Uterus (tissue), 4 donors: ENCODE results near the gene WDR3. TPM values are rescaled to one million over a fixed set of nuclear protein-coding genes. Genes with fewer than 3 reads are reported as not detected.

Experiments used
- DNase-seq, 2 donors: peaks; one replicate each; pipeline ENCODE4 v3.0.0-alpha.2; 2019 to 2020
- H3K27ac ChIP-seq, 2 donors: fragments of 200-600 bp; sonication (generic); 1 replicate in 1 of 2; 2 replicates in 1 of 2; pipeline ENCODE4 v1.5.1; 2016 to 2018
- H3K27me3 ChIP-seq, 2 donors: fragments of 200-600 bp; sonication (generic); one replicate each; pipeline ENCODE4 v1.5.1; 2018 to 2019; ENCODE audit warnings: control low read depth in 1 of 2
- H3K36me3 ChIP-seq, 2 donors: fragments of 200-600 bp; sonication (generic); one replicate each; pipeline ENCODE4 v1.5.1; 2019; ENCODE audit warnings: control low read depth in 1 of 2
- H3K4me1 ChIP-seq, 2 donors: fragments of 200-600 bp; sonication (generic); one replicate each; pipeline ENCODE4 v1.5.1; 2018 to 2019; ENCODE audit warnings: control low read depth in 1 of 2
- H3K4me3 ChIP-seq, 2 donors: fragments of 200-600 bp; sonication (generic); 1 replicate in 1 of 2; 2 replicates in 1 of 2; pipeline ENCODE4 v1.5.1; 2018 to 2019; ENCODE audit warnings: mild to moderate bottlenecking in 1 of 2
- H3K9me3 ChIP-seq, 2 donors: fragments of 200-600 bp; sonication (generic); one replicate each; pipeline ENCODE4 v1.5.1; 2019; ENCODE audit warnings: control low read depth in 1 of 2
- POLR2A ChIP-seq, 2 donors: fragments of 450-650 bp; IDR thresholded peaks; one replicate each; pipeline ENCODE4 v1.6.1; 2016; ENCODE audit warnings: antibody characterized with exemption in 2 of 2, mild to moderate bottlenecking in 1 of 2, moderate library complexity in 1 of 2
- intact Hi-C: fragments of 100-400 bp; cut with DNase I; formaldehyde crosslinking; loops from one replicate; pipeline ENCODE4 v1.15.1; 2023; ENCODE audit warnings: low total_unique reads
- total RNA-seq, 4 donors: library from RNA; depleted of rRNA in 3 of 4; stranded (reverse); fragments of >200 nt in 3 of 4; gene quantifications; one replicate each; pipeline versions ENCODE4 v1.1.0 to v1.2.4, GENCODE V29; 2014 to 2023
- TF ChIP-seq, protein P1 (sequence below), 4 experiments: fragments of 200-600 bp in 2 of 4; fragments of 450-650 bp in 2 of 4; sonication (generic) in 2 of 4; IDR thresholded peaks; one replicate each; pipeline ENCODE4 v1.5.1; 2016 to 2019; ENCODE audit warnings: antibody characterized with exemption in 4 of 4, mild to moderate bottlenecking in 2 of 4, moderate library complexity in 1 of 4
- donor health status: DM: yes; HTN: yes; CAD: no.

Gene WDR3
- total RNA-seq, 4 donors from 2014 or later, result 1.8 to 40.9 (median 15.0) TPM

DNA sequence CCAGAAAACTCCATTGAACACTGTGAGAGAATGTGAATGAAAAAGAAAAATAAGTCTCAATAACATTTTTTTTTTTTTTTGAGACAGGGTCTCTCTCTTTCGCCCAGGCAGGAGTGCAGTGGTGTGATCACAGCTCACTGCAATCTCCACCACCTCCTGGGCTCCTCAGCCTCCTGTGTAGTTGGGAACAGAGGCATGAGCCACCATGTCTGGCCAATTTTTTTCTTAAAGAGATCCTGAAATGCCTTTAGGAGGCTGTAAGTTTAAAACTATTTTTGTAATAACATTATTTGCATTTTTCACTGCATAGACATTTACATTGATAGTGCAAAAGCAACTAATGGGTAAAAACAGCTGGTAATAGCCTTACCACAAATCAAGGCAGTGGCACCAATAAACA is 35.5 kb upstream of the WDR3 start:
- Histone ChIP-seq H3K27ac (no peak overlapping the region), H3K4me1 (no peaks in the 10 kb centered on the region), H3K9me3 (no peaks in the 10 kb centered on the region), H3K4me3 (no peak overlapping the region), H3K27me3 (no peaks in the 10 kb centered on the region), H3K36me3 (no peaks in the 10 kb centered on the region)
- TF ChIP-seq POLR2A (IDR thresholded peaks at IDR 0.05), result no peak
- TF ChIP-seq, protein P1, sequence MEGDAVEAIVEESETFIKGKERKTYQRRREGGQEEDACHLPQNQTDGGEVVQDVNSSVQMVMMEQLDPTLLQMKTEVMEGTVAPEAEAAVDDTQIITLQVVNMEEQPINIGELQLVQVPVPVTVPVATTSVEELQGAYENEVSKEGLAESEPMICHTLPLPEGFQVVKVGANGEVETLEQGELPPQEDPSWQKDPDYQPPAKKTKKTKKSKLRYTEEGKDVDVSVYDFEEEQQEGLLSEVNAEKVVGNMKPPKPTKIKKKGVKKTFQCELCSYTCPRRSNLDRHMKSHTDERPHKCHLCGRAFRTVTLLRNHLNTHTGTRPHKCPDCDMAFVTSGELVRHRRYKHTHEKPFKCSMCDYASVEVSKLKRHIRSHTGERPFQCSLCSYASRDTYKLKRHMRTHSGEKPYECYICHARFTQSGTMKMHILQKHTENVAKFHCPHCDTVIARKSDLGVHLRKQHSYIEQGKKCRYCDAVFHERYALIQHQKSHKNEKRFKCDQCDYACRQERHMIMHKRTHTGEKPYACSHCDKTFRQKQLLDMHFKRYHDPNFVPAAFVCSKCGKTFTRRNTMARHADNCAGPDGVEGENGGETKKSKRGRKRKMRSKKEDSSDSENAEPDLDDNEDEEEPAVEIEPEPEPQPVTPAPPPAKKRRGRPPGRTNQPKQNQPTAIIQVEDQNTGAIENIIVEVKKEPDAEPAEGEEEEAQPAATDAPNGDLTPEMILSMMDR (IDR thresholded peaks at IDR 0.05), result no peak
- intact Hi-C loops, result no loop called here
- DNase-seq, result no peak

DNA sequence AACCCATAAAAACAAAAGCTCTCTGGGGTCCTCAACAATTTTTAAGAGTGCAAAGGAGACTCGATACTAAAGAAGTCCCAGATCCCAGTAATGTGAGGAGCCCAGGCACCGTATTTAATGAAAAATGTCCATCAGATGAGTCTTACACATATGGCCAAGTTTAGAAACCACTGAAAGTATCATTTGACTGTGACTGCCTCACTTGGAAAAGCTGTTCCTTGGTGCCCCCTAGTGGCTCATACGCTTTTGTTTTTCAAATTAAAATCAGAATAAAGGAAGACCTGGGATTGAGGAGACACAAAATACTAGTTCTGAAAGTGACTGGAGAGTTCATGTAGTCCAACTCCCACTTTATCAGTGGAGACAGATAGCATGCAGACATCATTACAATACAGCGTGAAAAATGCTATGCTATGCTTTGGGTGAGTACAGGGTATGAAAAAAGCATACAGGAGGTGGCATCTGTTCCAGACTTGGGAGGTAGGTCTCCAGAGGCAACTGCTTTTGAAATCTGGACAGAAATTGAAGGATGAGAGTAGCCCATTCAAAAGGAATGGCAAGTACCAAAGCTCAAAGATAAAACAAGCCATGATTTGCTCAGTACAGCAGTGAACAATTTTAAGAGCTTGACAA is 33.9 kb upstream of the WDR3 start:
- DNase-seq, result peak; percentile 50 to 72
- H3K4me1 ChIP-seq, result no peaks in the 10 kb centered on the region

DNA sequence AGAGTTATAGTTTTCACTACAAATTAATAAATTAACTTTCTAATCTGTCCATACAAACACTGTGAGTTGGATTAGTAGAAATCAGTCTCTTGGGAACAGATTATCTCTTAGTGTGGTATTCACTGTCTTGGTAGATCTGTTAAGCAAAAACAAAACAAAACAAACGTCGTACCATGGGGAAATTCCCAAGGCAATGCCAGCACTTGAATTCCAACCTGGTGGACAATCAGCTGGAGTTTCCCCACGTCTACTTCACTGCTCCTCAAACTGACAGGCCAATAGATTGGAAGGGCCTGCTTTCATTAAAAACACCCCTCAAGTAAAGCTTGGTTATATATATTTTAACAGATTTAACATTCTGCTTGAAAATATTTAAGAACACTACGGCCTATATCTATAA is 32.0 kb upstream of the WDR3 start:
- intact Hi-C loops, result no loop called here
- Histone ChIP-seq H3K4me3 (no peak overlapping the region), H3K27ac (no peak overlapping the region), H3K9me3 (no peaks in the 10 kb centered on the region), H3K4me1 (no peaks in the 10 kb centered on the region), H3K36me3 (no peaks in the 10 kb centered on the region), H3K27me3 (no peaks in the 10 kb centered on the region)
- DNase-seq, result no peak
- TF ChIP-seq, protein P1 (IDR thresholded peaks at IDR 0.05), result no peak
- TF ChIP-seq POLR2A (IDR thresholded peaks at IDR 0.05), result no peak

More for the DNA sequence above, 33.9 kb upstream of the WDR3 start:
- no peak for TF ChIP-seq POLR2A (IDR thresholded peaks at IDR 0.05)
- TF ChIP-seq, protein P1 (IDR thresholded peaks at IDR 0.05), result peak; percentile 61 to 75 (median 73)
- intact Hi-C loops, result no loop called here
- no peaks in the 10 kb centered on the region for H3K36me3 ChIP-seq
- no peak overlapping the region for H3K27ac ChIP-seq
- H3K4me3 ChIP-seq, result no peak overlapping the region
- H3K9me3 ChIP-seq, result no peaks in the 10 kb centered on the region
- no peaks in the 10 kb centered on the region for H3K27me3 ChIP-seq

DNA sequence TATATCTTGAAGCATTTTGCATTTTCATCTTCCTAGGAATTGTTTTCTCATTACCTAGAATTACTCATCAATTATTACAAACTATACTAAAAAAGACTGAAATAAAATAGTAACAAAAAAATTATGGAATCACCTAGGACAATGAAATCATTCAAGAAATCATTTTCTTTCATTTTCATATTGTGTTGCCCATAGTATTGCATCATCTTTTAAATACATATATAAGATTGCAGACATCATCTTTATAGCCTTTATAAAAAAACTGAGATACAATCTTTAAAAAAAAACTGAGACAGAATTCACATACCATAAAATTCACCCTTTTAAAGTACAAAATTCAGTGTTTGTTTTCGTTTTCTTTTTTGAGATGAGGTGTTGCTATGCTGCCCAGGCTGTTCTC is 29.7 kb upstream of the WDR3 start:
- H3K4me3 ChIP-seq, result no peak overlapping the region
- TF ChIP-seq POLR2A (IDR thresholded peaks at IDR 0.05), result no peak
- TF ChIP-seq, protein P1 (IDR thresholded peaks at IDR 0.05), result no peak
- no peaks in the 10 kb centered on the region for H3K36me3 ChIP-seq
- no peak for DNase-seq
- no peak overlapping the region for H3K27ac ChIP-seq
- intact Hi-C loops, result no loop called here
- H3K9me3 ChIP-seq, result no peaks in the 10 kb centered on the region
- H3K4me1 ChIP-seq, result no peaks in the 10 kb centered on the region
- no peaks in the 10 kb centered on the region for H3K27me3 ChIP-seq

DNA sequence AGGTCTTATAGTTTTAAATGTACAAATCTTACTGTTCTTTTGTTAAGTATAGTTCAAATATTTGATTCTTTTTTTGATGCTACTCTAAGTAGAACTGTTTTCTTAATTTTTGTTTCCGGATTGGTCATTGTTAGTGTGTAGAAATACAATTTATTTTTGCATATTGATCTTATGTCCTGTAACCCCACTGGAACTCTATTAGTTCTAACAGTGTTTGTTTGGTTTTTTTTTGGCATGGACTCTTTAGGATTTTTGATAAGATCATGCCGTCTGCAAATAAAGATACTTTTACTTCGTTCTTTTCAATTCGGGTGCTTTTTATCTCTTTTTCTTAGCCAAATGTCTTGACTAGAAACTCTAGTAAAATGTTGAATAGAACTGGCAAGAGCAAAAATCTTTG is 26.6 kb upstream of the WDR3 start:
- H3K36me3 ChIP-seq, result no peaks in the 10 kb centered on the region
- no peak overlapping the region for H3K27ac ChIP-seq
- intact Hi-C loops, result no loop called here
- no peaks in the 10 kb centered on the region for H3K9me3 ChIP-seq
- H3K4me3 ChIP-seq, result no peak overlapping the region
- no peak for DNase-seq
- no peaks in the 10 kb centered on the region for H3K4me1 ChIP-seq
- no peaks in the 10 kb centered on the region for H3K27me3 ChIP-seq
- TF ChIP-seq, protein P1 (IDR thresholded peaks at IDR 0.05), result no peak
- no peak for TF ChIP-seq POLR2A (IDR thresholded peaks at IDR 0.05)
